HCT116 (cell line): ENCODE data around the gene ATXN1. TPM values are rescaled to one million over a fixed set of nuclear protein-coding genes. Genes with fewer than 3 reads are reported as not detected.

ENCODE experiments used
- ATAC-seq: fragments of 200-7000 bp; cut with Tn5 transposase; 2 replicates; pipeline ENCODE4 v1.9.1; 2020; ENCODE audit warnings: mild to moderate bottlenecking, moderate library complexity
- BruUV-seq: library from RNA; stranded (reverse); fragments of 400-500 nt; replicated peaks from 2 replicates; lab custom pipeline; 2021; lab: Mats Ljungman, UMichigan
- CTCF ChIA-PET: fragments of 300-600 bp; sonication (Branson Sonifier 250); formaldehyde crosslinking; loops from one replicate; lab custom pipeline; 2021; ENCODE audit warnings: antibody characterized with exemption; lab: Charles Lee
- POLR2A ChIA-PET: fragments of 300-600, 350-600 bp; sonication (Branson Sonifier 250); formaldehyde crosslinking; loops from one replicate; lab custom pipeline; 2021; ENCODE audit warnings: antibody characterized with exemption; lab: Charles Lee
- RAD21 ChIA-PET, 2 experiments: fragments of 300-600 bp; sonication (Branson Sonifier 250); formaldehyde crosslinking; loops; one replicate each; lab custom pipeline; 2023; ENCODE audit warnings: low total read pairs in 2 of 2; ENCODE audit not compliant: uncharacterized antibody in 2 of 2, unreplicated experiment in 2 of 2, low non-redundant PET in 1 of 2; lab: Charles Lee
- DNase-seq: peaks from one replicate; pipeline ENCODE4 v3.0.0-alpha.2; 2010; ENCODE audit warnings: low read depth, low spot score
- H2AFZ ChIP-seq: fragments of 200-600 bp; shearing (Covaris generic), sonication (generic); 2 replicates; pipeline ENCODE4 v1.6.1; 2017; ENCODE audit warnings: low read depth, mixed run types, mixed read lengths, antibody characterized with exemption, low read length; ENCODE audit not compliant: poor library complexity, severe bottlenecking
- H3K27ac ChIP-seq: 2 replicates; pipeline ENCODE4 v1.5.1; 2012; ENCODE audit warnings: low read depth, low read length
- H3K27me3 ChIP-seq: fragments of 200-600 bp; sonication (generic); 2 replicates; pipeline ENCODE4 v1.6.1; 2016; ENCODE audit warnings: mixed run types, low read length, mixed read lengths; ENCODE audit not compliant: insufficient read depth
- H3K36me3 ChIP-seq, 2 experiments: fragments of 200-500 bp in 1 of 2; fragments of 200-600 bp in 1 of 2; sonication (Bioruptor generic) in 1 of 2; sonication (generic) in 1 of 2; 2 replicates each; pipeline versions ENCODE4 v1.5.1 to v1.6.1; 2014 to 2016; ENCODE audit warnings: low read length in 2 of 2, inconsistent platforms in 1 of 2, mixed read lengths in 1 of 2, mixed run types in 1 of 2; ENCODE audit not compliant: insufficient read depth in 2 of 2, control insufficient read depth in 1 of 2
- H3K4me1 ChIP-seq, 2 experiments: fragments of 200-600 bp in 1 of 2; sonication (generic) in 1 of 2; 2 replicates each; pipeline versions ENCODE4 v1.5.1 to v1.6.1; 2012 to 2017; ENCODE audit warnings: low read length in 2 of 2, inconsistent platforms in 1 of 2, mild to moderate bottlenecking in 1 of 2, mixed read lengths in 1 of 2, mixed run types in 1 of 2, moderate library complexity in 1 of 2; ENCODE audit not compliant: insufficient read depth in 2 of 2, control insufficient read depth in 1 of 2
- H3K4me2 ChIP-seq: fragments of 200-600 bp; sonication (generic); 2 replicates; pipeline ENCODE4 v1.6.1; 2017; ENCODE audit warnings: mixed run types, low read length, mixed read lengths
- H3K4me3 ChIP-seq, 2 experiments: fragments of 200-600 bp in 1 of 2; sonication (generic) in 1 of 2; replicated peaks in 1 of 2; 2 replicates each; pipeline ENCODE4 v1.5.1; 2011 to 2016; ENCODE audit warnings: low read length in 2 of 2, control low read depth in 1 of 2, low read depth in 1 of 2, mild to moderate bottlenecking in 1 of 2, mixed read lengths in 1 of 2, mixed run types in 1 of 2
- H3K79me2 ChIP-seq: fragments of 200-600 bp; sonication (generic); 2 replicates; pipeline ENCODE4 v1.6.1; 2017; ENCODE audit warnings: mild to moderate bottlenecking, mixed run types, low read length, moderate library complexity, mixed read lengths; ENCODE audit not compliant: insufficient read depth
- H3K9ac ChIP-seq: fragments of 200-600 bp; sonication (generic); 2 replicates; pipeline ENCODE4 v1.6.1; 2016; ENCODE audit warnings: low read length, mixed read lengths
- H3K9me2 ChIP-seq: fragments of 200-600 bp; sonication (generic), shearing (Covaris generic); 2 replicates; pipeline ENCODE4 v1.6.1; 2017; ENCODE audit warnings: mixed run types, mild to moderate bottlenecking, moderate library complexity; ENCODE audit not compliant: insufficient read depth
- H3K9me3 ChIP-seq, 2 experiments: fragments of 200-500 bp in 1 of 2; fragments of 200-600 bp in 1 of 2; sonication (Bioruptor generic) in 1 of 2; sonication (generic) in 1 of 2; 2 replicates each; pipeline ENCODE4 v1.6.1; 2014 to 2017; ENCODE audit warnings: low read length in 2 of 2, mixed read lengths in 2 of 2, inconsistent platforms in 1 of 2, low read depth in 1 of 2, mild to moderate bottlenecking in 1 of 2, mixed run types in 1 of 2, moderate library complexity in 1 of 2; ENCODE audit not compliant: control insufficient read depth in 1 of 2, insufficient read depth in 1 of 2
- H4K20me1 ChIP-seq: fragments of 200-600 bp; sonication (generic), shearing (Covaris generic); 2 replicates; pipeline ENCODE4 v1.6.1; 2017; ENCODE audit warnings: mixed run types, mild to moderate bottlenecking, moderate library complexity; ENCODE audit not compliant: insufficient read depth
- CEBPB ChIP-seq: IDR thresholded peaks from 2 replicates; pipeline ENCODE4 v1.6.1; 2012; ENCODE audit warnings: low read depth
- CTCF ChIP-seq, 3 experiments: fragments of 200-600 bp in 1 of 3; sonication (generic) in 1 of 3; IDR thresholded peaks in 2 of 3; conservative IDR thresholded peaks in 1 of 3; 2 replicates each; pipeline ENCODE4 v1.5.1; 2012 to 2017; ENCODE audit warnings: low read depth in 2 of 3, low read length in 2 of 3, antibody characterized with exemption in 1 of 3, borderline replicate concordance in 1 of 3, control low read depth in 1 of 3, mild to moderate bottlenecking in 1 of 3, mixed read lengths in 1 of 3, mixed run types in 1 of 3, moderate library complexity in 1 of 3; ENCODE audit not compliant: insufficient read depth in 1 of 3
- EZH2 ChIP-seq: fragments of 200-600 bp; sonication (generic); IDR thresholded peaks from 2 replicates; pipeline ENCODE4 v1.6.1; 2017; ENCODE audit warnings: antibody characterized with exemption, mixed run types
- JUND ChIP-seq: IDR thresholded peaks from 2 replicates; pipeline ENCODE4 v1.6.1; 2012
- MAX ChIP-seq: IDR thresholded peaks from 2 replicates; pipeline ENCODE4 v1.6.1; 2012
- POLR2AphosphoS5 ChIP-seq: IDR thresholded peaks from 2 replicates; pipeline ENCODE4 v1.6.1; 2011; ENCODE audit warnings: mild to moderate bottlenecking, low read depth, low read length, moderate library complexity
- REST ChIP-seq: IDR thresholded peaks from 2 replicates; pipeline ENCODE4 v1.6.1; 2012; ENCODE audit warnings: low read depth
- SP1 ChIP-seq: IDR thresholded peaks from 2 replicates; pipeline ENCODE4 v1.6.1; 2012; ENCODE audit warnings: low read depth
- SRF ChIP-seq: IDR thresholded peaks from 2 replicates; pipeline ENCODE4 v1.6.1; 2012; ENCODE audit warnings: low read depth
- TCF7L2 ChIP-seq: IDR thresholded peaks from 2 replicates; pipeline ENCODE4 v1.7.0; 2011; ENCODE audit warnings: borderline replicate concordance, inconsistent platforms; ENCODE audit not compliant: insufficient read depth, insufficient read length; ENCODE audit errors: extremely low read depth
- intact Hi-C: fragments of 100-400 bp; cut with micrococcal nuclease; formaldehyde crosslinking; loops from 2 replicates; pipeline ENCODE4 v1.10.0; 2022
- total RNA-seq: library from RNA; stranded (reverse); gene quantifications from one replicate; pipeline ENCODE4 v1.2.1, GENCODE V29; 2021; ENCODE audit not compliant: unreplicated experiment

Gene ATXN1
- total RNA-seq, 1 experiment from 2014 or later, result 21.0 TPM

- TF ChIP-seq SP1 (peak; percentile 88), EZH2 (no peak), MAX (peak; percentile 63), JUND (peak; percentile 86), SRF (peak; percentile 40; the same call in 1 of the 2 replicates), CEBPB (peak; percentile 81), POLR2AphosphoS5 (peak; percentile 39; the same call in 1 of the 2 replicates), TCF7L2 (no peak)
- TF ChIP-seq, all 23 proteins: peak for 11
Measured at GRCh38 chr6:16766043-16766536, 4.8 kb upstream of the ATXN1 start (continued).

GRCh38 chr6:16765235-16765634, 4.0 kb upstream of the ATXN1 start:
- Histone ChIP-seq H4K20me1 (no peaks in the 10 kb centered on the region), H3K4me3 (no peak overlapping the region), H3K9me2 (no peaks in the 10 kb centered on the region), H2AFZ (no peak overlapping the region), H3K79me2 (no peaks in the 10 kb centered on the region), H3K9ac (peak overlapping the region; percentile 13; the same call in 1 of the 2 replicates), H3K4me2 (peak overlapping the region; percentile 61; the same call in 1 of the 2 replicates), H3K27ac (no peak overlapping the region), H3K27me3 (no peaks in the 10 kb centered on the region), H3K36me3 (no peaks in the 10 kb centered on the region), H3K9me3 (no peaks in the 10 kb centered on the region), H3K4me1 (peaks cover 68 to 85% of the 10 kb centered on the region in 2 experiments)
- intact Hi-C loops, result no loop called here
- DNase-seq, result no peak
- TF ChIP-seq SP1 (no peak), CTCF (IDR thresholded peaks at IDR 0.05 in 2 of 3, conservative IDR thresholded peaks at IDR 0.05 in 1 of 3; ENCODE audit: borderline replicate concordance in 1 of 3, insufficient read depth in 1 of 3, low read depth in 2 of 3, low read length in 2 of 3) (no peak), REST (no peak)
- BruUV-seq, result no TSS peak
- ChIA-PET RAD21 (no interaction called here), CTCF (interaction anchor here (1.0 to 2.5 kb wide), 2 partner anchors 76 to 321 kb away, joined by 3 to 13 read pairs; no protein-coding TSS in a partner anchor), POLR2A (no interaction called here)
- ATAC-seq, result no peak
